Endothelial cell of umbilical vein (primary cell): ENCODE measurements around the gene ADGRD1.

ENCODE experiments used
- CTCF ChIP-seq, 2 donors: IDR thresholded peaks; 1 replicate in 1 of 2; 2 replicates in 1 of 2; pipeline ENCODE4 v1.5.1; 2011; ENCODE audit warnings: low read length in 2 of 2, mild to moderate bottlenecking in 2 of 2, moderate library complexity in 2 of 2, control low read depth in 1 of 2, inconsistent platforms in 1 of 2, low read depth in 1 of 2; ENCODE audit not compliant: insufficient read depth in 1 of 2; ENCODE audit errors: extremely low read depth in 1 of 2
- EZH2 ChIP-seq: IDR thresholded peaks from 2 replicates; pipeline ENCODE4 v1.6.1; 2012; ENCODE audit warnings: borderline replicate concordance, low read depth, mild to moderate bottlenecking, moderate library complexity, low read length, inconsistent platforms; ENCODE audit not compliant: severe bottlenecking
- MYC ChIP-seq: IDR thresholded peaks from one replicate; pipeline ENCODE4 v1.6.1; 2011; ENCODE audit warnings: mild to moderate bottlenecking, low read depth, low read length
- POLR2A ChIP-seq: IDR thresholded peaks from 2 replicates; pipeline ENCODE4 v1.6.1; 2012; ENCODE audit warnings: low read depth, mild to moderate bottlenecking, control low read depth, low read length

GRCh38 chr12:131010396-131011131 lies 56.9 kb downstream of the ADGRD1 start:
- TF ChIP-seq EZH2 (no peak), CTCF (IDR thresholded peaks at IDR 0.05; ENCODE audit: extremely low read depth in 1 of 2, insufficient read depth in 1 of 2, low read depth in 1 of 2, low read length in 2 of 2) (no peak), MYC (no peak), POLR2A (no peak)
